Heart left ventricle (tissue), 13 donors: Measurements from ENCODE around the gene RPAIN.

Experiments used
- POLR2A ChIP-seq, 2 donors: fragments of 450-650 bp; IDR thresholded peaks; one replicate each; pipeline ENCODE4 v1.6.1; 2017; ENCODE audit warnings: antibody characterized with exemption in 2 of 2, mild to moderate bottlenecking in 2 of 2, moderate library complexity in 2 of 2
- TF ChIP-seq, protein P1 (sequence below), 12 donors: fragments of 200-600 bp; sonication (generic) in 4 of 12; IDR thresholded peaks; one replicate each; pipeline versions ENCODE4 v1.5.0 to v1.8.0; 2018 to 2022; ENCODE audit warnings: antibody characterized with exemption in 12 of 12, mild to moderate bottlenecking in 5 of 12
- donor health status: ischemic (EF 13 %, LVEDD 7.1; RV severe dilation, severe dysfunction).
- donor health status: DM: no; HTN: yes; CAD: no.
- donor health status: DM: no; HTN: no; CAD: no.
- donor health status: ischemic (EF 25% LVEDD 6.9; RV normal size, moderate dysfunction).
- donor health status: ischemic (EF 25% LVEDD 5.7; RV mildly dilated, moderate dysfunction).
- donor health status: ischemic (EF 35%, LVEDD 5.7; RV mildly dilated, moderate dysfunction).
- donor health status: nonischemic (EF 11% LVEDD 7.7; RV severe dilation, severe dysfunction).
- donor health status: DM: yes; HTN: yes; CAD: no.
- donor health status: PGD.
- donor health status: ischemic (EF 29% LVEDD 5.4; RV normal size, mild dysfunction).
- donor health status: nonischemic (EF 23%, LVEDD 6.1; RV moderate dilation, normal function).

DNA sequence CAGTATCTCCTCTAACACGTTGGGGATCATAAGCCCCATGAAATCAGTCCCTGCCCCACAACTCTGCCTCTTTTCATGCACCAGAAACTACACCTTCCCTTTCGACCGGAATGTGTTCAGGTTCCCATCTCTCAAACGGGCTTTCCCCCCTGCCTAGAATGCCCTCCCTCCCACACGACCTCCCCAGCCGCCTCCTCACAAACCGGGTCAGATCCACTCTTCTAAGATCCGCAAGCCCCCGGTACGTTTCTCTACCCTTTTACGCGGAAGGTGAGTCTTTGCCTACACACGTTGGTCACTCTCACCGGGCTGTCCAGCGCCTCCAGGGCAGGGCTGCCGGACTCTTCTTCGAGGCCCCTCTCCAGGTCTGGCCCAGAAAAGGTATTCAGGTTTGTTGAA, 48.1 kb downstream of the RPAIN start:
- TF ChIP-seq, protein P1, sequence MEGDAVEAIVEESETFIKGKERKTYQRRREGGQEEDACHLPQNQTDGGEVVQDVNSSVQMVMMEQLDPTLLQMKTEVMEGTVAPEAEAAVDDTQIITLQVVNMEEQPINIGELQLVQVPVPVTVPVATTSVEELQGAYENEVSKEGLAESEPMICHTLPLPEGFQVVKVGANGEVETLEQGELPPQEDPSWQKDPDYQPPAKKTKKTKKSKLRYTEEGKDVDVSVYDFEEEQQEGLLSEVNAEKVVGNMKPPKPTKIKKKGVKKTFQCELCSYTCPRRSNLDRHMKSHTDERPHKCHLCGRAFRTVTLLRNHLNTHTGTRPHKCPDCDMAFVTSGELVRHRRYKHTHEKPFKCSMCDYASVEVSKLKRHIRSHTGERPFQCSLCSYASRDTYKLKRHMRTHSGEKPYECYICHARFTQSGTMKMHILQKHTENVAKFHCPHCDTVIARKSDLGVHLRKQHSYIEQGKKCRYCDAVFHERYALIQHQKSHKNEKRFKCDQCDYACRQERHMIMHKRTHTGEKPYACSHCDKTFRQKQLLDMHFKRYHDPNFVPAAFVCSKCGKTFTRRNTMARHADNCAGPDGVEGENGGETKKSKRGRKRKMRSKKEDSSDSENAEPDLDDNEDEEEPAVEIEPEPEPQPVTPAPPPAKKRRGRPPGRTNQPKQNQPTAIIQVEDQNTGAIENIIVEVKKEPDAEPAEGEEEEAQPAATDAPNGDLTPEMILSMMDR (IDR thresholded peaks at IDR 0.05) = no peak
- TF ChIP-seq POLR2A (IDR thresholded peaks at IDR 0.05) = no peak
